HG02970 (cell line): ENCODE data around the gene SPTLC2.

Experiments
- ATAC-seq: cut with Tn5 transposase; IDR thresholded peaks from one replicate; pipeline ENCODE4 v1.9.1; 2021; ENCODE audit warnings: mild to moderate bottlenecking, moderate library complexity, moderate number of reproducible peaks; ENCODE audit not compliant: unreplicated experiment, low FRiP score

The SPTLC2 gene

GRCh38 chr14:77623201-77623600, 6.8 kb upstream of the SPTLC2 start:
- no peak for ATAC-seq

DNA sequence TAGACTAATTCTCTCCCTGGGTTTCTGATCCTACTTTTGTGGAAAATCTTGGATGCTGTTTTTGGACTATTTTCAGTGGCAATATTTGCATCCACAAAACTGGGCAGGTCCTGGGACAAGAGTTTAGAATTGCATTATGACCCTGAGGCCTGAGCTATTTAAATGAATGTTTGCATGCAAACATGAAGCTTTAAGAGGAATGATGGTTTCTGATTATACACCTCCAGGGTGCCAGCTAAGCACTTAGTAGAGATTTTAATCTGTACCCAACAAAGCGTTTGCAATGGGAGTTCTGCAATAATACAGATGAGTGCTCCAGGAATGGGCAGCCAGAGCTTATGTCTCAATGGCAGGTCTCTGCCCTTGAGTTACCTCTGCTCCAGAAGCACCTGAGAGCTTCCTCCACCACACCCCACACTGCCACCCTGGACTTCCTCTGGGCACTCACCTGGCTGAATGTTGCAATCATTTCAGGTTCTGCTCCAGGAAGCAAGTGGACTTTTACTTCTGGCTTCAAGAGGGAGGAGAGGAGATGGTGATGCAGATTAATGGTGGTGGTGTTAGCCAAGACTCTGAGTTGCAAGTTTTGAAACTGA, 6.0 kb upstream of the SPTLC2 start:
- ATAC-seq = no peak

DNA sequence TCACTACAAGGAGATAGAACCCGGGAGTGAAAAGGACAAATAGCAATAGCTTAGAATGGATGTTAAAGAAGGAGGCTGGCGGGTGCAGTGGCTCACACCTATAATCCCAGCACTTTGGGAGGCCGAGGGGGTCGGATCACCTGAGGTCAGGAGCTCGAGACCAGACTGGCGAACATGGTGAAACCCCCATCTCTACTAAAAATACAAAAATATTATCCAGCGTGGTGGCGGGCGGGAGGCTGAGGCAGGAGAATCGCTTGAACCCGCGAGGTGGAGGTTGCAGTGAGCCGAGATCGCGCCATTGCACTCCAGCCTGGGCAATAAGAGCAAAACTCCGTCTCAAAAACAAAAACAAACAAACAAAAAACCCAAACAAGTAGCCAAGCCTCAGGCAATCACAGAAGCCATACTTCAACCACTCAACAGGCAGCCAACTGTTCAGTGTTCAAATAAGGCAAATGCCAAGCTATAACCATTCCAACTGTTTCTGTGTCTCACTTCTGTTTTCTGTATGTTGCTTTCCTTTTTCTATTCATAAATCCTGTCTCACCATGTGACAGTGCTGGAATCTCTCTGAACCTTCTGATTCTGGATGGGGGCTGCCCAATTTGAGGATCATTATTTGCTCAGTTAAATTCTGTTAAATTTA, 3.9 kb upstream of the SPTLC2 start:
- ATAC-seq = no peak

GRCh38 chr14:77618381-77618970, 2.0 kb upstream of the SPTLC2 start:
- ATAC-seq = no peak

GRCh38 chr14:77616133-77616453, 344 bp downstream of the SPTLC2 start:
- ATAC-seq = no peak

DNA sequence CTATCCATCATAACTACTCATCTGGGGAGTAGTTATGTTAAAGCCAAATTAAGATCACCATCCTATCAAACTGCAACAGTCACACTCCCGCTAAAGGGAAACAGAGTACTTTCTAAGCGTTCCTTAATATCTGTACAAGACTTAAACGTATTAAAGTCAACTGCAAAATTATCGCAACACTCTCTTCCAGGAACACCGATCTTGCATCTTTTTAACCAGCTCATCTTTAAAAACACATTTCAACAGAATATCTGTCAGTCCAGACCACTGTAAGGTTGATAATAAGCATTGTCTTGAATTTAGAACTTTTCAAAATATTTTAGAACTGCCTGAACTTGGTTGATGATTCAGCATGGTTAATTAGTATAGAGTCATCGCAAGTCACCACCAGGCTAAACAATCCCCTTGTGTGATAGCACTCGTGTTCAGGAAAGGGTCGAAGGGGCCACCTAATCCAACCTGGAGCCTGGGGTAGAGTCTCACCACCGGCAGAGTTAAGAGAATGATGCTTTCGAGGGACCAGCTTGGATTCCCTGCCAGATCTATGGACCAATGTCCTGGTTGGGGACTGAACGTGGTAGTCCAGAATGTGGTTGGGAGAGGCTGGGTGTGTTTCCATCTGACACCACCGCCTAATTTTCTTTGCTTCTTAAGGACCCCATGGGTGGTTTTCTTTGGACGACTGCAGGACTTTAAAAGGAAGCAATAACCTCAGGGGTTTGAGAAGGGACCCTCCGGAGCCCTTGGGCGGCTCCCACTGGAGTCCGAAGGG, 890 bp downstream of the SPTLC2 start:
- ATAC-seq = no peak

DNA sequence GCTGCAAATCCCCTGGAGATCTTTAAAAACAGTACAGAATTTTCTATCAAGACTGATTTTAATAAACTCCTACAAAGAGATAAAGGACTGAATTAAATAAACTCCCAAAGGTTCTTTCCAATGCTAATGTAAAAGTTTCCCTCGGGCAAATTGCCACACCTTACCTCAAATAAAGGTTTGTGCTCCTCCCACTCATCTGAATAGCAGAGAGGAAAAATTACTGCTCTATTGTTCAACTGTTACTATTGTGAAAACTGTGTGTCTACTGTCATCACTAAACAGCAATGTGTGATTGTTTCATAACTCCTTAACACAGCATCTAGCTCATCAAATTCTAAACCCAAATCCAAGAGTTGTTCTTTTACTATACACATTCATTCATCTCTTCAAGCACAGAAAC, 3.2 kb downstream of the SPTLC2 start:
- ATAC-seq = no peak

DNA sequence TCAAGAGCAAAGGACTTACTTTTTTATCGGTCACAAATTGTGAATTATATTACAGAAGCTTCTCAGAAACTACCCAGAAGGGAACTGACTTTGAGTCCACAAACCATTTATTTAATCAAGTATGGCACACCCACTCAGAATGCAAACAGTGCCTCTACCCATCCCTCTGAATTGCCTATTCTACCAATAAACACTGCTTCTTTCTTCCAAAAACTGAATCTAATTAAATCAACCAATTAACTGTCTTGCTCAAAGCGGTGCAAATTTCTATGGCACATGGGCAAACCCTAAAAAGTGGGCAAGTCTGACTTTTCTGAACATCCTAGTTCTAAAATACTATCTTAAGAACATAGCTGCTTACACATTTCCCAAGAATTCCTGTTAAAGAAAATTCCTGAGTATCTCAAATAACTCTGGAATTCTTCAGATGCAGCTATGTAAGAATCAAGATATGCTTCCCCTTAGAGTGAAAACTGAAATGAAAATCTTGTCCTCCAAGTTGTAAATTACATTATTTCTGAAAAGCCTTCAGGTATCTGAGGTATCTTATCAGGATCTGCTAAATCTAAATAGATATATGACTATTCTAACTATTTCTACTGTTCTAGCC, 4.3 kb downstream of the SPTLC2 start:
- ATAC-seq = no peak

GRCh38 chr14:77610553-77610952, 5.9 kb downstream of the SPTLC2 start:
- ATAC-seq = no peak

- ATAC-seq = no peak
Observed at GRCh38 chr14:77609922-77610321, 6.5 kb downstream of the SPTLC2 start.

DNA sequence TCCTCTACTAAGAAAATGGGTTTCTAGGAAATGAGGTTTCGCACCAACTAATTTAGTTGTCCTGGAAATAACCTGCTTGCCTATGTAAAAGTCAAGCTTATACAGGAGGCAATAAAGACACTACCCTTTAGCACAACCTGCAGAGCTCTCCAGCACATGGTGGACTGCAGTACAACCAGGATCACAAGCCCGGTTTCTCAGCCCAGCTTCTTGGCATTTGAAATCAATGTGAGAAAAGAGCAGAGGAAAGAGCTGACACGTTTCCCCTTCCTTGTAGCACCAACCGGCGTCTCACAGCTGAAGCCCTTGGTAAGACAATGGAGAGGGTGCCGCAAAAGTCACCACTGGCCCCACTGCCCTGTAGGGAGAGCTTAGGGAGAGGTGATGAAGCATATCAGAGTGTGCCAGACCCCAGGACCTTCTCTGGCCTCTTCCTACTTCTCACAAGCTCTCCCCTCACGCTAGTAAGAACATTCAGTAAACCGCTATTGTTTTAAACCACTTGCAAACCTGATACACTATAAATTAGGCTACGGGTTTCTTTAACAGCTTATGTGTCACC, 8.6 kb downstream of the SPTLC2 start:
- no peak for ATAC-seq

- no peak for ATAC-seq
Observed at GRCh38 chr14:77605392-77605972, 11.0 kb downstream of the SPTLC2 start.

GRCh38 chr14:77603654-77604255, 12.7 kb downstream of the SPTLC2 start:
- ATAC-seq = no peak

DNA sequence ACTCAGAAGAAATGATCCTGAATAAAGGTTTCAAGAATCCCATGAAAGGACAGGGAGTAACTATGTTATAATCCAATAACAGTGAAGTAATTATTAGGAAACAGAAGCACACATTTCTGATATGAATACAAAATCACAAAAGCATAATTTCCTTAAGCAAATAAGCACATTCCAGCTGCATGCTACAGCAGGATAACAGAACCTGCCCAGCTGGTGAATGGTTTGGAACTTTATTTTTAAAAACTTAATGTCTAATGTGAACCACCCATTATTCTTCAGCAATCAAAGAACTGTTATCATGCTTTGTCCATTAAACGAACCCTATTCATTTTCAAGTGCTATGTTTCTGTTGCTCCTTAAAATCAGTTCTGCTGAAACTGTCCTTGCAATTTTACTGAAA, 13.4 kb downstream of the SPTLC2 start:
- ATAC-seq = no peak

DNA sequence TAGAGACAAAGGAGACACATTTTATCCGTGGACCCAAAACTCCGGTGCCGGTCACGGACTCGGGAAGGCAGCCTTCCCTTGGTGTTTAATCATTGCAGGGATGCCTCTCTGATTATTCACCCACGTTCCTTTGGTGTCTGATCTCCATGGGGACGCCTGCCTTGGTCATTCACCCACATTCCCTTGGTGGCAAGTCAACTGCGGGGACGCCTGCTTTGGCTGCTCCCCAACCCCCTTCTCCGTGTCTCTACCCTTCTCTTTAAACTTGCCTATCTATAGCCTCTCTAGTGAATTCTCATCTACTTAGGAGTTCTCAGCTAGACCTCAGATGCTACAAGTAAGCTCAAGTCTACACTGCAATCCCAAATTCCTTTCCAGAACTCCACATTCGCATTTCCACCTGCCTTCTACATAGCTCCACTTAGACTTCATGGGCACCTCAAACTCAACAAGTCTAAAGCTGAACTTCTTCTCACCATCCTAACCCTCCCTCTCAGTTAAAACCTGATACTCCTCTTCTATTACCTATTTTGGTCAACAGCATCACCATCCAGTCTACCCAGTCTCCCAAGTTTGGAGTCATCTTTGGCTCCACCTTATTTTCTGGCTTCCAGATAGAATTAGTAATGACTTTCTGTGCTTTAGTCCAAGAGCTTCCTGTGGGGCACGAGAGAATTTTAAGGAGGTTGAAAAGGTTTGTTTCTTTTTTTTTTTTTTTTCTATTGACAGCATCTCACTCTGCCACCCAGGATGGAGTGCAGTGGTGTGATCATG, 14.4 kb downstream of the SPTLC2 start:
- no peak for ATAC-seq

GRCh38 chr14:77599889-77600288, 16.5 kb downstream of the SPTLC2 start:
- no peak for ATAC-seq

DNA sequence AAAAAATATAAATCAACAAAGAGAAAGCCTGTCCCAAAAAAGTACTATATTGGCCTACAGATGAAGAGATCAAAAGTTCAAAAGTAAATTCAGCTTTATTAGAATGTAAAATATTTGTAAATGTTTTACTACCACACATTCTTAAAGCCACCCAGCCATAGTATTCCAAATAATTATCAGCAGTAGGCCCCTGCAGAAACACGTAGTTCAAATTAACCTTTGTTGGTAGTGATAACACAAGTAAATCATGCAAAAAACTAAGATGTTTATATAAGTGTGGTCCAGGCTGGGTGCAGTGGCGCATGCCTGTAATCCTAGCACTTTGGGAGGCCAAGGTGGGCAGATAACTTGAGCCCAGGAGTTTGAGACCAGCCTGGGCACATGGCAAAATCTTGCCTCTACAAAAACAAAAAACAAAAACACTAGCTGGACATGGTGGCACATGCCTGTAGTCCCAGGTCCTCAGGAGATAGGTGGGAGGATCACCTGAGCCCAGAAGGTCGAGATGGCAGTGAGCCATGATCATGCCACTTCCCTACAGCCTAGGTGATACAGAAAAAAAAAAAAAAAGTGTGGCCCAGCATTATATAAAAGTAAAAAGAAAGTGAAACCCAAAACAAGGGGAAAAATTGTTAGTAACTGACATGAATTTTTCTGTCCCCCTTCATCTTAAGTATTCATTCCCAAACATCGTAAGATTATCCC, 17.9 kb downstream of the SPTLC2 start:
- ATAC-seq = no peak

- ATAC-seq = no peak
Observed at GRCh38 chr14:77593501-77593961, 22.9 kb downstream of the SPTLC2 start.
